Ovary (tissue), 3 donors: ENCODE measurements around the gene SVEP1.

Experiments
- POLR2A ChIP-seq: fragments of 450-650 bp; IDR thresholded peaks from one replicate; pipeline ENCODE4 v1.6.1; 2017; ENCODE audit warnings: antibody characterized with exemption, mild to moderate bottlenecking, moderate library complexity
- TF ChIP-seq, protein P1 (sequence below), 3 donors: fragments of 450-650 bp in 2 of 3; fragments of 200-600 bp in 1 of 3; IDR thresholded peaks; one replicate each; pipeline versions ENCODE4 v1.5.1 to v1.8.0; 2016 to 2022; ENCODE audit warnings: antibody characterized with exemption in 3 of 3, mild to moderate bottlenecking in 1 of 3
- donor health status: DM: no; HTN: no; CAD: no.

DNA sequence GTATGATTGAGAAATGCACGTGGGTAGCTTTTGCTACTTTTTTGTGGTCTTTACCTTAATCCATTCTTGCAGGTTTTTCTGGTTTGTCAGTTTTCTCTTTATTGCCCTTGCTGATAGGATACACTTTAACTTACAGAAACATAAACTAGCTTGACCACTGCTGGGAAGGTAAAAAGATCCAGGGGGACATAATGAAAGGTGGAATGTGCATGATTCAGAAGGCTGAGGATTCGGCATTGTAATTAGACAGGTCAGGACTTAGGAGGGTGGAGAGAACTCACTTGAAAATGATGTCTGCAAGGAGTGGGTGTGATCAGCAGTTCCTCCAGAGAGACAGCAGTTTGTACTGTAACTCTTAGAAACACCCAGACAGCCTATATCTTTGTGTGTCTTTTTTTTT lies 222.0 kb downstream of the SVEP1 start:
- no peak for TF ChIP-seq POLR2A
- TF ChIP-seq, protein P1, sequence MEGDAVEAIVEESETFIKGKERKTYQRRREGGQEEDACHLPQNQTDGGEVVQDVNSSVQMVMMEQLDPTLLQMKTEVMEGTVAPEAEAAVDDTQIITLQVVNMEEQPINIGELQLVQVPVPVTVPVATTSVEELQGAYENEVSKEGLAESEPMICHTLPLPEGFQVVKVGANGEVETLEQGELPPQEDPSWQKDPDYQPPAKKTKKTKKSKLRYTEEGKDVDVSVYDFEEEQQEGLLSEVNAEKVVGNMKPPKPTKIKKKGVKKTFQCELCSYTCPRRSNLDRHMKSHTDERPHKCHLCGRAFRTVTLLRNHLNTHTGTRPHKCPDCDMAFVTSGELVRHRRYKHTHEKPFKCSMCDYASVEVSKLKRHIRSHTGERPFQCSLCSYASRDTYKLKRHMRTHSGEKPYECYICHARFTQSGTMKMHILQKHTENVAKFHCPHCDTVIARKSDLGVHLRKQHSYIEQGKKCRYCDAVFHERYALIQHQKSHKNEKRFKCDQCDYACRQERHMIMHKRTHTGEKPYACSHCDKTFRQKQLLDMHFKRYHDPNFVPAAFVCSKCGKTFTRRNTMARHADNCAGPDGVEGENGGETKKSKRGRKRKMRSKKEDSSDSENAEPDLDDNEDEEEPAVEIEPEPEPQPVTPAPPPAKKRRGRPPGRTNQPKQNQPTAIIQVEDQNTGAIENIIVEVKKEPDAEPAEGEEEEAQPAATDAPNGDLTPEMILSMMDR (IDR thresholded peaks at IDR 0.05), result no peak
